PC-9 (cell line): ENCODE data around the gene ABCA8. TPM values are rescaled to one million over a fixed set of nuclear protein-coding genes. Genes with fewer than 3 reads are reported as not detected.

Experiments used
- BruUV-seq: library from RNA; stranded (reverse); fragments of 400-500 nt; replicated peaks from 2 replicates; lab custom pipeline; 2021; lab: Mats Ljungman, UMichigan
- CTCF ChIA-PET: fragments of 300-600 bp; sonication (Branson Sonifier 250); formaldehyde crosslinking; loops from one replicate; lab custom pipeline; 2022; ENCODE audit warnings: antibody characterized with exemption; lab: Charles Lee
- POLR2A ChIA-PET: fragments of 300-600 bp; sonication (Branson Sonifier 250); formaldehyde crosslinking; loops from one replicate; lab custom pipeline; 2022; ENCODE audit warnings: antibody characterized with exemption; ENCODE audit not compliant: unreplicated experiment; lab: Charles Lee
- DNase-seq, 2 experiments: peaks; one replicate each; pipeline versions ENCODE4 v3.0.0 to v3.0.0-alpha.2; 2015 to 2022; ENCODE audit warnings: mixed read lengths in 1 of 2
- H2AFZ ChIP-seq: fragments of 200-600 bp; sonication (generic); 2 replicates; pipeline ENCODE4 v1.8.1; 2017; ENCODE audit warnings: antibody characterized with exemption
- H3F3A ChIP-seq: fragments of 200-600 bp; sonication (generic); 2 replicates; pipeline ENCODE4 v1.8.1; 2017; ENCODE audit warnings: antibody characterized with exemption, mild to moderate bottlenecking, low read depth; ENCODE audit not compliant: insufficient read depth
- H3K27ac ChIP-seq: fragments of 200-600 bp; sonication (generic); 2 replicates; pipeline ENCODE4 v1.6.1; 2016; ENCODE audit warnings: mixed run types
- H3K27me3 ChIP-seq: fragments of 200-600 bp; sonication (generic); 2 replicates; pipeline ENCODE4 v1.6.1; 2016; ENCODE audit warnings: low read depth, mixed run types; ENCODE audit not compliant: insufficient read depth
- H3K36me3 ChIP-seq: fragments of 200-600 bp; sonication (generic); 2 replicates; pipeline ENCODE4 v1.6.1; 2016; ENCODE audit warnings: low read depth, mixed run types
- H3K4me1 ChIP-seq: fragments of 200-600 bp; sonication (generic); replicated peaks from 2 replicates; pipeline ENCODE4 v1.6.1; 2016; ENCODE audit warnings: mixed run types; ENCODE audit not compliant: insufficient read depth
- H3K4me2 ChIP-seq: fragments of 200-600 bp; sonication (generic); 2 replicates; pipeline ENCODE4 v1.6.1; 2017; ENCODE audit warnings: mixed run types
- H3K4me3 ChIP-seq: fragments of 200-600 bp; sonication (generic); 2 replicates; pipeline ENCODE4 v1.6.1; 2016; ENCODE audit warnings: mixed run types
- H3K79me2 ChIP-seq: fragments of 200-600 bp; sonication (generic); 2 replicates; pipeline ENCODE4 v1.6.1; 2017; ENCODE audit warnings: low read depth, mixed run types
- H3K9me2 ChIP-seq: fragments of 200-600 bp; sonication (generic); 2 replicates; pipeline ENCODE4 v1.8.1; 2017; ENCODE audit warnings: mild to moderate bottlenecking; ENCODE audit not compliant: insufficient read depth
- H3K9me3 ChIP-seq: fragments of 200-600 bp; sonication (generic); 2 replicates; pipeline ENCODE4 v1.8.1; 2016; ENCODE audit warnings: low read depth; ENCODE audit not compliant: insufficient read depth
- H4K20me1 ChIP-seq: fragments of 200-600 bp; sonication (generic); 2 replicates; pipeline ENCODE4 v1.8.1; 2017; ENCODE audit not compliant: insufficient read depth
- CTCF ChIP-seq: fragments of 200-600 bp; sonication (generic); conservative IDR thresholded peaks from 2 replicates; pipeline ENCODE4 v1.6.1; 2017; ENCODE audit warnings: mixed run types, antibody characterized with exemption, mild to moderate bottlenecking, moderate library complexity
- EZH2 ChIP-seq: fragments of 200-600 bp; sonication (generic); IDR thresholded peaks from 2 replicates; pipeline ENCODE4 v1.8.0; 2017; ENCODE audit warnings: antibody characterized with exemption, low read depth
- intact Hi-C: fragments of 100-400 bp; cut with micrococcal nuclease; formaldehyde crosslinking; loops from one replicate; pipeline ENCODE4 v1.10.0; 2022; ENCODE audit not compliant: unreplicated experiment
- total RNA-seq: library from RNA; stranded (reverse); gene quantifications from 2 replicates; pipeline ENCODE4 v1.2.3, GENCODE V29; 2021

ABCA8 gene
- total RNA-seq, 1 experiment from 2014 or later, result not detected

- H4K20me1 ChIP-seq, result no peaks in the 10 kb centered on the region
- no peak for DNase-seq
- no peak for TF ChIP-seq EZH2
- TF ChIP-seq CTCF, result no peak
- CTCF ChIA-PET, result no interaction called here
- H3K4me1 ChIP-seq, result no peaks in the 10 kb centered on the region
- no peaks in the 10 kb centered on the region for H3K36me3 ChIP-seq
- H3K27ac ChIP-seq, result no peak overlapping the region
- intact Hi-C loops, result no loop called here
- BruUV-seq, result no TSS peak
- no peak overlapping the region for H3K4me3 ChIP-seq
- H3K9me2 ChIP-seq, result no peaks in the 10 kb centered on the region
- POLR2A ChIA-PET, result no interaction called here
- H3K79me2 ChIP-seq, result no peaks in the 10 kb centered on the region
- H3K4me2 ChIP-seq, result no peak overlapping the region
- H3F3A ChIP-seq, result no peaks in the 10 kb centered on the region
- no peaks in the 10 kb centered on the region for H3K27me3 ChIP-seq
- no peak overlapping the region for H2AFZ ChIP-seq
- H3K9me3 ChIP-seq, result no peaks in the 10 kb centered on the region
Measured at GRCh38 chr17:68897557-68897956, 57.6 kb downstream of the ABCA8 start.

GRCh38 chr17:68892658-68893057, 62.5 kb downstream of the ABCA8 start:
- POLR2A ChIA-PET, result no interaction called here
- Histone ChIP-seq H3K4me3 (no peak overlapping the region), H3K4me2 (no peak overlapping the region), H3K4me1 (no peaks in the 10 kb centered on the region), H3K9me3 (no peaks in the 10 kb centered on the region), H3K79me2 (no peaks in the 10 kb centered on the region), H3K27ac (no peak overlapping the region), H2AFZ (no peak overlapping the region), H3K27me3 (no peaks in the 10 kb centered on the region), H4K20me1 (no peaks in the 10 kb centered on the region), H3K9me2 (no peaks in the 10 kb centered on the region), H3K36me3 (no peaks in the 10 kb centered on the region), H3F3A (no peaks in the 10 kb centered on the region)
- DNase-seq, result no peak
- no TSS peak for BruUV-seq
- TF ChIP-seq EZH2 (no peak), CTCF (no peak)
- CTCF ChIA-PET, result no interaction called here
- intact Hi-C loops, result no loop called here

- Histone ChIP-seq H2AFZ (no peak overlapping the region), H3K4me3 (no peak overlapping the region), H3K9me2 (no peaks in the 10 kb centered on the region), H3K4me1 (no peaks in the 10 kb centered on the region), H3K27ac (no peak overlapping the region), H3K36me3 (no peaks in the 10 kb centered on the region), H4K20me1 (no peaks in the 10 kb centered on the region), H3F3A (no peaks in the 10 kb centered on the region), H3K79me2 (no peaks in the 10 kb centered on the region), H3K27me3 (no peaks in the 10 kb centered on the region), H3K4me2 (no peak overlapping the region), H3K9me3 (no peaks in the 10 kb centered on the region)
- DNase-seq, result no peak
- no TSS peak for BruUV-seq
- intact Hi-C loops, result no loop called here
- TF ChIP-seq EZH2, result no peak
- no peak for TF ChIP-seq CTCF
- CTCF ChIA-PET, result no interaction called here
- POLR2A ChIA-PET, result no interaction called here
Measured at GRCh38 chr17:68892193-68892592, 63.0 kb downstream of the ABCA8 start.
